Rectal smooth muscle tissue (tissue), 1 donor: ENCODE results near the gene ANKS1A.
"Not testable (repeated sequence)": the region's sequence is repeated elsewhere in the genome, so short reads cannot be mapped to it uniquely, and the experiment has no call there.

Experiments
- H3K27ac ChIP-seq: one replicate; pipeline ENCODE4 v1.7.0; 2013; ENCODE audit warnings: low read depth, low read length, inconsistent platforms
- H3K27me3 ChIP-seq: one replicate; pipeline ENCODE4 v1.7.0; 2013; ENCODE audit warnings: low read length; ENCODE audit not compliant: control insufficient read depth, insufficient read depth
- H3K36me3 ChIP-seq: one replicate; pipeline ENCODE4 v1.7.0; 2013; ENCODE audit warnings: low read length; ENCODE audit not compliant: control insufficient read depth, insufficient read depth
- H3K4me1 ChIP-seq: one replicate; pipeline ENCODE4 v1.7.0; 2013; ENCODE audit warnings: low read length; ENCODE audit not compliant: control insufficient read depth, insufficient read depth
- H3K4me3 ChIP-seq: one replicate; pipeline ENCODE4 v1.7.0; 2013; ENCODE audit warnings: low read length
- H3K9ac ChIP-seq: one replicate; pipeline ENCODE4 v1.7.0; 2013; ENCODE audit warnings: low read length

ANKS1A gene, protein sequence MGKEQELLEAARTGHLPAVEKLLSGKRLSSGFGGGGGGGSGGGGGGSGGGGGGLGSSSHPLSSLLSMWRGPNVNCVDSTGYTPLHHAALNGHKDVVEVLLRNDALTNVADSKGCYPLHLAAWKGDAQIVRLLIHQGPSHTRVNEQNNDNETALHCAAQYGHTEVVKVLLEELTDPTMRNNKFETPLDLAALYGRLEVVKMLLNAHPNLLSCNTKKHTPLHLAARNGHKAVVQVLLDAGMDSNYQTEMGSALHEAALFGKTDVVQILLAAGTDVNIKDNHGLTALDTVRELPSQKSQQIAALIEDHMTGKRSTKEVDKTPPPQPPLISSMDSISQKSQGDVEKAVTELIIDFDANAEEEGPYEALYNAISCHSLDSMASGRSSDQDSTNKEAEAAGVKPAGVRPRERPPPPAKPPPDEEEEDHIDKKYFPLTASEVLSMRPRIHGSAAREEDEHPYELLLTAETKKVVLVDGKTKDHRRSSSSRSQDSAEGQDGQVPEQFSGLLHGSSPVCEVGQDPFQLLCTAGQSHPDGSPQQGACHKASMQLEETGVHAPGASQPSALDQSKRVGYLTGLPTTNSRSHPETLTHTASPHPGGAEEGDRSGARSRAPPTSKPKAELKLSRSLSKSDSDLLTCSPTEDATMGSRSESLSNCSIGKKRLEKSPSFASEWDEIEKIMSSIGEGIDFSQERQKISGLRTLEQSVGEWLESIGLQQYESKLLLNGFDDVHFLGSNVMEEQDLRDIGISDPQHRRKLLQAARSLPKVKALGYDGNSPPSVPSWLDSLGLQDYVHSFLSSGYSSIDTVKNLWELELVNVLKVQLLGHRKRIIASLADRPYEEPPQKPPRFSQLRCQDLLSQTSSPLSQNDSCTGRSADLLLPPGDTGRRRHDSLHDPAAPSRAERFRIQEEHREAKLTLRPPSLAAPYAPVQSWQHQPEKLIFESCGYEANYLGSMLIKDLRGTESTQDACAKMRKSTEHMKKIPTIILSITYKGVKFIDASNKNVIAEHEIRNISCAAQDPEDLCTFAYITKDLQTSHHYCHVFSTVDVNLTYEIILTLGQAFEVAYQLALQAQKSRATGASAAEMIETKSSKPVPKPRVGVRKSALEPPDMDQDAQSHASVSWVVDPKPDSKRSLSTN

DNA sequence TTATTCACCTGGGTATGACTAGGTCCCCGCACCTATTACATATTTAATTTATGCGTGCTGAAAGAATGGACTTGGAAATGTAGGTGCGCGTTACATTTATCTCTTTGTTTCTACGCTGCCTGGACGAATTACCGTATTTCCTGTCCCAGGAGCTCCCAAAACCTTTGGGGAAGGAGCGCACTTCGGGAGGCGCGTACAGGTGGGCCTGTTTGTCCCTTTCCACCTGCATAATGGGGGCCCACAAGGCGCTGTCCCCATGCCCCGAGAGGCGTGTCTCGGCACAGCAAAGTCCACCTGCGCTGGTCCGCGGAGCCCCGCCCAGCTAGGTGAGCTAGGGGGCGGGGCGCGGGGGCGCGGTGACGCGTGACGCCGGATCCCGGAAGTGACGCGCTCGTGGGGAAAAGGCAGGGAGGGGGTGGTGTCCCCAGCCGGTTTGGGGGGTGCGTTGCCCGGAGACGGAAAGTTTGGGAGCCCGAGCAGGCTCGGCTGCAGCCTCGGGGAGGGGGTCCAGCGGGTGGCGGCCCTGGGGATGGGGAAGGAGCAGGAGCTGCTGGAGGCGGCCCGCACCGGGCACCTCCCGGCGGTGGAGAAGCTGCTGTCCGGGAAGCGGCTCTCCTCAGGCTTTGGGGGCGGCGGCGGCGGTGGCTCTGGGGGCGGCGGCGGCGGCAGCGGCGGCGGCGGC is at the start of gene ANKS1A:
Gene ANKS1A (plus strand): TSS at position 382 of the 682 bp plus-strand sequence. CDS start 148 bp downstream, at position 530.
- Histone ChIP-seq H3K4me1 (peaks cover 8% of the 10 kb centered on the region), H3K27ac (peak within 1 kb of the TSS; percentile 75), H3K27me3 (no peaks in the 10 kb centered on the region), H3K4me3 (peak within 1 kb of the TSS; percentile 88), H3K36me3 (no peaks in the 10 kb centered on the region), H3K9ac (peak within 1 kb of the TSS; percentile 80)

DNA sequence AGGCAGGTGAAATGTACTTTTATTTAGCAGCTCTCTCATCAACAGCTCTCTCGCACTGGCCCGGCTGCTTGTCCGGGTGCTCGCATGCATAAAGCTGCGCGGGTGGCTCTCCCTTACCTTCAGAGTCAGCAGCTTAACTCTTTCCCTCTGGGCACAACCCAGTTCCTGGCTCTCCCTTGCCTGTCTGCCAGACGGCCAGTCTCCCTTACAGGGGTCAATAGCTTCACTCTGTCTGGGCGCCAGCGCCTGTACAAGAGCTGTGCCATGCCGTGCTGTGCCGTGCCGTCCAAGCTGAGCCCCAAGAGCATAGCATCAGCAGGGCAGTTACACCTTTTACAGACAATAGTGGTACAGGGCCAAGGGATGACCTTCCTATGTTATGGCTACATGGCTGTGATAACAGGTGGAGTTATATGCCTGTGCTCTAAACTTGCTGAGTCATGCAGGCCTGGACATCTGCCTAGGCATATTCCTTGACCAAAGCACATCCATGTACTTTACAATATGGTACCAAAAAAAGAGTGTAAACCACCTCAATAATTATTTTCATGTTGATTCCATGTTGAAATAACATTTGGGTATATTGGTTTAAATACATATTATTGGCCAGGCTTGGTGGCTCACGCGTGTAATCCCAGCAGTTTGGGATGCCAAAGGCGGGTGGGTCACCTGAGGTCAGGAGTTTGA is 49.2 kb upstream of the ANKS1A start:
- Histone ChIP-seq H3K36me3 (peaks cover 5% of the 10 kb centered on the region), H3K4me1 (no peaks in the 10 kb centered on the region), H3K27me3 (no peaks in the 10 kb centered on the region), H3K9ac (no peak overlapping the region), H3K27ac (no peak overlapping the region), H3K4me3 (no peak overlapping the region)

DNA sequence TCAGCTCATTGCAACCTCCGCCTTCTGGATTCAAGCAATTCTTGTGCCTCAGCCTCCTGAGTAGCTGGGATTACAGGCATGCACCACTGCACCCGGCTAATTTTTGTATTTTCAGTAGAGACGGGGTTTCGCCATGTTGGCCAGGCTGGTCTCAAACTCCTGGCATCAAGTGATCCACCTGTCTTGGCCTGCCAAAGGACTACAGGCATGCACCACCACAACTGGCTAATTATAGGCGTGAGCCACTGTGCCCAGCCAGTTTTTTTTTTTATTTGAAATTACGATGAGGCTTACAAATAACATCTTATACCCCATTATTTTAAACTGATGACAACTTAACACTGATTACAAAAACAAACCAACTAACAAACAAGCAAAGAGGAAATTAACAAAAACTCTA is 40.0 kb upstream of the ANKS1A start:
- not testable (repeated sequence) for H3K27me3 ChIP-seq, H3K4me3 ChIP-seq, H3K36me3 ChIP-seq, H3K9ac ChIP-seq, H3K27ac ChIP-seq, H3K4me1 ChIP-seq

DNA sequence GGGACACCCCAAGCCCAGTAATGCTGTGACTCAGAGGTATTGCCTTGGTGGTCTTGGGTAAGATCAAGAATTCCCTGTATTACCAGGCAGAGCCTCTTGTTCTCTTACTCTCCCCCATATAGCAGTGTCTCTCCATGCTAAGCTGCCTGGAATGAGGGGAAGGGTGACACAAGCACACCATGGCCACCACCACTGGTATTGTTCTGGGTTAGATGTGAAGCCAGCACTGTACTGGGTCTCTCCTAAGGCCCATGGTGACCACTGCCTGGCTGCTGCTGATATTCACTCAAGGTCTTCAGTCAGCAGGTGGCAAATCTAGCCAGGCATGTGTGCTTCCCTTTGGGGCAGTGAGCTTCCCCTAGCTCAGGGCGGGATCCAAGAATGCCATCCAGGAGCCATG is 37.7 kb upstream of the ANKS1A start:
- no peaks in the 10 kb centered on the region for H3K27me3 ChIP-seq
- H3K9ac ChIP-seq, result no peak overlapping the region
- no peaks in the 10 kb centered on the region for H3K4me1 ChIP-seq
- peaks cover 5% of the 10 kb centered on the region for H3K36me3 ChIP-seq
- no peak overlapping the region for H3K4me3 ChIP-seq
- H3K27ac ChIP-seq, result no peak overlapping the region

DNA sequence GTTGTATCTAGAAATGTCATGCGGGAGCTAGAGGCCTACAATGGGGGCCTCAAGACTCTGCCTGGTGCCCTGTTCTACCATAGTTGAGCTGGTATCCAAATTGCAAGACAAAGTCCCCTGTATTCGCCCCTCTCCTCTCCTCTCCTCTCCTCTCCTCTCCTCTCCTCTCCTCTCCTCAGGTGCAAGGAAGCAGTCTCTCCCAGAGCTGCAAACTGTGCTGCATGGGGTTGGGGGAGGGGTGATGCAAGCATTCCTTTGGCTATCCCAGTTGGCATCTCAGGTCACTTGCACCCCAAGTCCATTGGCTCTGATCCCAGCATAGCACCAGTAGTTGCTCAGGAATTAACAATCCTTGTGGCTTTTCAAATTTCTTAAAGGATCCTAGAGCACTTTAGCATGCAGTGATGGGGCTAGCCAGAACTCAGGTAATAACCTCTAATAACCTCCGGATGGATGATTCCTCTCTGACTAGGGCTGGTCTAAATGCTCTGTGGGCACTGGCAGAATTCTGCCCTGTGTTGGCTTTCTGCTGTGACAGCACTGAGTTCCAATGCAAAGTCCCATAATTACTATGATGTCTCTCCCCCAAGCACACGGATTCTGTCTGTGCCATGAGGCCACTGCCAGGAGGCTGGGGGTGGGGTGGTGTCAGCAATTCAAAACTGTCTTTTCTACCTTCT is 36.5 kb upstream of the ANKS1A start:
- Histone ChIP-seq H3K4me3 (no peak overlapping the region), H3K36me3 (peaks cover 11% of the 10 kb centered on the region), H3K27ac (no peak overlapping the region), H3K4me1 (no peaks in the 10 kb centered on the region), H3K9ac (no peak overlapping the region), H3K27me3 (no peaks in the 10 kb centered on the region)

DNA sequence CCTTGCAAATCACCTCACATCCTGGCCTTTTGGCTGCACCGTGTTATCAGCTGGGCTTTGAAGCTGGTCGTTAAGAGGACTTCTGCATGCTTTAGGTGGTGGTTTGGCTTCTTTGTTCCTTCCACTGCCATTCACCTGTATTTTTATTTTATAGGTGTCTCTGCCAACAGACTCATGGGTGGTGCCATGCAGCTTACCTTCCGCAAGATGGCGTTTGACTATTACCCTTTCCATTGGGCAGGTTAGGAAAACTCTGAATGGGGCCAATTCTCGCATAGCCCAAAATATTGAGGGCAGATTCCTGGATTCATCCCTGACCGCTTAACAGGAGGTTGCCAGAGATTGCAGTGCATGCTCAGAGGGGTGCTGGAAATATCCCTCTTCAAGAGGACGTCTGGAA is 33.6 kb upstream of the ANKS1A start:
- H3K4me1 ChIP-seq, result no peaks in the 10 kb centered on the region
- no peaks in the 10 kb centered on the region for H3K27me3 ChIP-seq
- H3K36me3 ChIP-seq, result peaks cover 30% of the 10 kb centered on the region
- no peak overlapping the region for H3K4me3 ChIP-seq
- no peak overlapping the region for H3K27ac ChIP-seq
- H3K9ac ChIP-seq, result no peak overlapping the region

DNA sequence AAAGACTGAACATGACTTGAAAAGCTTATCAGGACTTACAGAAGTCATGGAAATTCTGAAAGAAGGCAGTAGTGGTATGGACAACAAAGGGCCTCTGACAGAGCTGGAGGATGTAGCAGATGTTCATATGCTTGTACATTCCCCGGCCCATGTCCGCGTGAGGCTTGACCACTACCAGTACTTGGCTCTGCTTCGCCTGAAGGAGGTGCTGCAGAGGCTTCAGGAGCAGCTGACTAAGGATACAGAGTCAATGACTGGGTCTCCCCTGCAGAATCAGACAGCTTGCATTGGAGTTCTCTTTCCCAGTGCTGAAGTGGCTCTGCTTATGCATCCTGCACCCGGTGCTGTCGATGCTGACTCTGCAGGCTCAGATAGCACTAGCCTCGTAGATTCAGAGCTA is 30.4 kb upstream of the ANKS1A start:
- Histone ChIP-seq H3K27me3 (no peaks in the 10 kb centered on the region), H3K4me1 (no peaks in the 10 kb centered on the region), H3K27ac (no peak overlapping the region), H3K4me3 (no peak overlapping the region), H3K9ac (no peak overlapping the region), H3K36me3 (peaks cover 32% of the 10 kb centered on the region)

DNA sequence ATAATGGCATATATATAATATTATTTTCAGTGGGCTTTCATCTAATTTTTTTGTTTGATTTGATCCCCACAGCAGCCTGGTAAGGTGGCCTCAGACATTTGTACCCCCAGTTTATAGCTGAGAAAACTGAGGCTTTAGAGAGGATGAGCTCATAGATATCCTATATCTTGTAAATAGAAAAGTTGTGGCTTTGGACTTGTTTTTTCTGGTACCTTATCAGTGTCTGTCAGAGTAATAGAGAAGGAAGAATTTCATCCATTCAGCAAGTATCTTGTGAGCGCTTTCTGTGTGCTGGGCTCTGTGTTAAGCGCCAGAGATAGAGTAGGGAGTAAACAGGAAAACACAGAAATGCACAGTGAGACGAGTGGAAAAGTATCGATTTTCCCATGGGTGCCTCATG is 29.1 kb upstream of the ANKS1A start:
- Histone ChIP-seq H3K9ac (no peak overlapping the region), H3K27me3 (no peaks in the 10 kb centered on the region), H3K4me1 (peaks cover 4% of the 10 kb centered on the region), H3K27ac (no peak overlapping the region), H3K4me3 (no peak overlapping the region), H3K36me3 (peaks cover 32% of the 10 kb centered on the region)

DNA sequence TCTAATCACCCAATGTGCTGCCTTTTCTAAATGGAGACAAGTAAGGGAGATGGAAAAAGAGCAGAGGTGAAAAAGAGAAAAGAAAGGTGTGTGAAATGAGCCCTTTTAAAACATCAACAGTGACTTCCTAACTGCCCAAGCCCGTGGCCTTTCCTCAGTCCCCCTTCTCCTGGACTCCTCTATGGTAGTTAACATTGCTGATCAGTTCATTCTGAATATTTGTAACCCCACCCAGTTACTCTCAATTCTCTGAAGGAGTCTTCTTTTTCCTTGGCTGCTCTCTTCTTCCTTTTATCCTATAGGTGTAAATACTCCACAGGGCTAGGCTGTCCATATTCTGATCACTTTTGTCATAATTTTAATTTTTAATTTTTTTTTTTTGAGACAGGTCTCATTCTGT is 28.3 kb upstream of the ANKS1A start:
- no peak overlapping the region for H3K4me3 ChIP-seq
- peaks cover 11% of the 10 kb centered on the region for H3K4me1 ChIP-seq
- H3K9ac ChIP-seq, result no peak overlapping the region
- no peak overlapping the region for H3K27ac ChIP-seq
- peaks cover 30% of the 10 kb centered on the region for H3K36me3 ChIP-seq
- H3K27me3 ChIP-seq, result no peaks in the 10 kb centered on the region

DNA sequence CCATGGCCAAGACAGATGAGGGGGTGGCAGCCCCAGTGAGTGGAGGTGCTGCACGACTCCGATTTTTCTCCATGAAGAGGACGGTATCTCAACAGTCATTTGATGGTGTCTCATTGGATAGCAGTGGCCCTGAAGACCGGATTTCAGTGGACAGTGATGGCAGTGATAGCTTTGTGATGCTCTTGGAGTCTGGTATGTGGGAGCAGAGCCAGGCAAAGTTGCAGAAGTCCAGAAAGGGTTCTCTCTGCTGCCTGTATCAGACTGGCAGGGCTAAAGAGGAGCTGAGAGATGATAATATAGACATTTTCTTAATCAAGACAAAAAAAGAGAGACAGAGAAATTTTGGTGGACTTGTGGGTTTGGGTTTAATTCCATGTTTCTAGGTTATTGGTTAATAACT is 25.0 kb upstream of the ANKS1A start:
- no peaks in the 10 kb centered on the region for H3K27me3 ChIP-seq
- peaks cover 11% of the 10 kb centered on the region for H3K4me1 ChIP-seq
- H3K36me3 ChIP-seq, result peaks cover 18% of the 10 kb centered on the region
- no peak overlapping the region for H3K9ac ChIP-seq
- H3K4me3 ChIP-seq, result no peak overlapping the region
- H3K27ac ChIP-seq, result no peak overlapping the region

DNA sequence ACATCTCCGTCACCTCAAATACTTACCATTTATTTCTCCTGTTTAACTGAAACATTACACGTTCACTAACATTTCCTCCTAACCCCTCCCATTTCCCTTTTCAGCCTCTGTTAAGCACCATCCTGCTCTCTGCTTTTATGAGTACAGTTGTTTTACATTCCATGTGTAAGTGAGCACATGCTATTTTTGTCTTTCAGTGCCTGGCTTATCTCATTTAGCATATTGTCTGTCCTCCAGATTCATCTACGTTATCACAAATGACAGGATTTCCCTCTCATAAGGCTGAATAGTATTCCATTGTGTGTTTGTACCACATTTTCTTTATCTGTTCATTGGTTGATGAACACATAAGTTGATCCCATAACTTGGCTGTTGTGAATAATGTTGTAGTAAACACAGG is 23.9 kb upstream of the ANKS1A start:
- H3K9ac ChIP-seq, result no peak overlapping the region
- H3K4me1 ChIP-seq, result peaks cover 11% of the 10 kb centered on the region
- H3K27ac ChIP-seq, result peak overlapping the region; percentile 45
- no peaks in the 10 kb centered on the region for H3K27me3 ChIP-seq
- H3K36me3 ChIP-seq, result peaks cover 11% of the 10 kb centered on the region
- H3K4me3 ChIP-seq, result no peak overlapping the region
